DMS114 treated with DMSO at 0.1 percent for 48 hours (cell line): ENCODE measurements around the gene MVD.

ENCODE experiments used
- DNase-seq: peaks from one replicate; lab custom pipeline; 2025; ENCODE audit not compliant: unreplicated experiment; lab: John Stamatoyannopoulos, UW

The MVD gene

GRCh38 chr16:88642881-88643643 lies 19.8 kb downstream of the MVD start:
- no peak for DNase-seq

GRCh38 chr16:88640498-88641247 lies 22.2 kb downstream of the MVD start:
- no peak for DNase-seq

GRCh38 chr16:88640039-88640495 lies 22.8 kb downstream of the MVD start:
- no peak for DNase-seq

- no peak for DNase-seq
Measured at GRCh38 chr16:88639231-88640038, 23.5 kb downstream of the MVD start.

GRCh38 chr16:88638323-88639230 lies 24.3 kb downstream of the MVD start, which contains the start of gene IL17C:
TSS of gene IL17C (plus strand) at chr16:88638572. CDS start at chr16:88638642, 70 bp downstream.
- no peak for DNase-seq

- no peak for DNase-seq
Measured at GRCh38 chr16:88636488-88637265, 26.2 kb downstream of the MVD start.

- no peak for DNase-seq
Measured at GRCh38 chr16:88635671-88636319, 27.1 kb downstream of the MVD start.

- DNase-seq, result no peak
Measured at GRCh38 chr16:88634994-88635670, 27.8 kb downstream of the MVD start.

- DNase-seq, result no peak
Measured at GRCh38 chr16:88634141-88634993, 28.5 kb downstream of the MVD start.

GRCh38 chr16:88633684-88634140 lies 29.2 kb downstream of the MVD start:
- DNase-seq, result no peak

- no peak for DNase-seq
Measured at GRCh38 chr16:88632587-88632930, 30.3 kb downstream of the MVD start.

GRCh38 chr16:88631920-88632586 lies 30.8 kb downstream of the MVD start:
- DNase-seq, result no peak

GRCh38 chr16:88631384-88631783 lies 31.5 kb downstream of the MVD start:
- no peak for DNase-seq

GRCh38 chr16:88630941-88631340 lies 31.9 kb downstream of the MVD start:
- no peak for DNase-seq

GRCh38 chr16:88630433-88630832 lies 32.5 kb downstream of the MVD start:
- no peak for DNase-seq

- no peak for DNase-seq
Measured at GRCh38 chr16:88629835-88630234, 33.1 kb downstream of the MVD start.

- no peak for DNase-seq
Measured at GRCh38 chr16:88628512-88628974, 34.3 kb downstream of the MVD start.
